C4-2B (cell line): Measurements from ENCODE around the gene ASB3.

ENCODE experiments used
- H3K27ac ChIP-seq: fragments of 450-650 bp; 2 replicates; pipeline ENCODE4 v1.5.1; 2017
- ZFX ChIP-seq: fragments of 450-650 bp; IDR thresholded peaks from 2 replicates; pipeline ENCODE4 v1.6.1; 2017
- TF ChIP-seq, protein P1 (sequence below): fragments of 450-650 bp; conservative IDR thresholded peaks from 2 replicates; pipeline ENCODE4 v1.5.1; 2017; ENCODE audit warnings: mild to moderate bottlenecking

ASB3 gene

DNA sequence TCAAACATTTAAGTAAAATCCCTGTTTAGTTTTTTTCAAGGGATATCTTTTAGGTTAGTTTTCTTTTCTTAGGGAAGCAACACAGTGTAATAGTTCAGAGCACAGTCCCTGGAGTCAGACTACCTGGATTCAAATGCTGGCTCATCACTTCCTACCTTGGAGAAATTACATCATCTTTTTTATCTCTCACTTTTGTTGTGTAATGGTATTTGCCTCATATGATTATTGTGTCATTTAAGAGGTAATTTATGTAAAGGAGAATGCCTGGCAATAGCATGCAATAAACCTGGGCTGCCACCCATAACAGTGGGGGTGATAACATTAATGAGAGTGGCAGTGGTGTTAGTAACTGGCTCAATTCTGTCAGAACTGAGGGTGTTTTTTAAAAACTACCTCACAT is 26.4 kb upstream of the ASB3 start:
- no peak for TF ChIP-seq ZFX
- TF ChIP-seq, protein P1, sequence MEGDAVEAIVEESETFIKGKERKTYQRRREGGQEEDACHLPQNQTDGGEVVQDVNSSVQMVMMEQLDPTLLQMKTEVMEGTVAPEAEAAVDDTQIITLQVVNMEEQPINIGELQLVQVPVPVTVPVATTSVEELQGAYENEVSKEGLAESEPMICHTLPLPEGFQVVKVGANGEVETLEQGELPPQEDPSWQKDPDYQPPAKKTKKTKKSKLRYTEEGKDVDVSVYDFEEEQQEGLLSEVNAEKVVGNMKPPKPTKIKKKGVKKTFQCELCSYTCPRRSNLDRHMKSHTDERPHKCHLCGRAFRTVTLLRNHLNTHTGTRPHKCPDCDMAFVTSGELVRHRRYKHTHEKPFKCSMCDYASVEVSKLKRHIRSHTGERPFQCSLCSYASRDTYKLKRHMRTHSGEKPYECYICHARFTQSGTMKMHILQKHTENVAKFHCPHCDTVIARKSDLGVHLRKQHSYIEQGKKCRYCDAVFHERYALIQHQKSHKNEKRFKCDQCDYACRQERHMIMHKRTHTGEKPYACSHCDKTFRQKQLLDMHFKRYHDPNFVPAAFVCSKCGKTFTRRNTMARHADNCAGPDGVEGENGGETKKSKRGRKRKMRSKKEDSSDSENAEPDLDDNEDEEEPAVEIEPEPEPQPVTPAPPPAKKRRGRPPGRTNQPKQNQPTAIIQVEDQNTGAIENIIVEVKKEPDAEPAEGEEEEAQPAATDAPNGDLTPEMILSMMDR: no peak

DNA sequence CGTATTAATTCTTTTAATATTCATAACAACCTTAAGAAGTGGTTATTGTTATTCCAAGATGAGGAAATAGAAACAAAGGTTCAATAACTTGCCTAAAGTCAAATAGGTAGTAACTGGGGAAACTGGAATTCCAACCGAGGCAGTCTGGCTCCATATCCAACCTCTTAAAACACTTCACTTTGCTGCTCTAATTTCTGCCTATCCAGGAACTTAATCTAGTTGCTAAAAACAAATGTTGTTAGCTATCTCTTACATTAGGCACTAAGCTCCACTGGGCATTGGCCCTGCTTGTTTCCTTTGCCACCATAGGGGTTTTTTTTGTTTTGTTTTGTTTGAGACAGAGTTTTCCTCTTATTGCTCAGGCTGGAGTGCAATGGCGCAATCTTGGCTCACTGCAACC is 24.8 kb upstream of the ASB3 start:
- TF ChIP-seq, protein P1: no peak
- no peak for TF ChIP-seq ZFX

More for the DNA sequence above, 26.4 kb upstream of the ASB3 start:
- H3K27ac ChIP-seq: no peak overlapping the region

DNA sequence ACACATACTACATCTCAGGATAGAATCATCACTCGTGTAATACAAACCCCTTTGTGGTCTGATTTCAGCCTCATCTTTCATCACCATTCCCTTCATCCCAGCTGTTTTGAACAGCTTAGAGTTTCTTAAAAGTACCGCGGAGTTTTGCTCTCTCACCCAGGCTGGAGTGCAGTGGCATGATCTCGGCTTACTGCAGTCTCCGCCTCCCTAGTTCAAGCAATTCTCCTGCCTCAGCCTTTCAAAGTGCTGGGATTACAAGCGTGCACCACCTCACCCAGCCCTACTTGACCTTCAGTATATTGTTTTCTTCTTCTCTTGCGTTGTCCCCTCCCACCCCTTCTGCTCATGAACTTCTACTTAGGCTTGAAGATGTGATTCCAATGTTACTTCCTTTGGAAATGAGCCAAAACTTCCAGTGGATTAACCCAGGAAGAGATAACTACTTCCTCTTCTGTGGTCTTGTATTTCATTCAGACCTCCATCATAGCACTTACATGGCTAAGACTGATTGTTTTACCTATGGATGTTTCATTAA is 15.9 kb upstream of the ASB3 start:
- no peak overlapping the region for H3K27ac ChIP-seq
- TF ChIP-seq, protein P1: no peak
- no peak for TF ChIP-seq ZFX

More for the DNA sequence above, 24.8 kb upstream of the ASB3 start:
- no peak overlapping the region for H3K27ac ChIP-seq

DNA sequence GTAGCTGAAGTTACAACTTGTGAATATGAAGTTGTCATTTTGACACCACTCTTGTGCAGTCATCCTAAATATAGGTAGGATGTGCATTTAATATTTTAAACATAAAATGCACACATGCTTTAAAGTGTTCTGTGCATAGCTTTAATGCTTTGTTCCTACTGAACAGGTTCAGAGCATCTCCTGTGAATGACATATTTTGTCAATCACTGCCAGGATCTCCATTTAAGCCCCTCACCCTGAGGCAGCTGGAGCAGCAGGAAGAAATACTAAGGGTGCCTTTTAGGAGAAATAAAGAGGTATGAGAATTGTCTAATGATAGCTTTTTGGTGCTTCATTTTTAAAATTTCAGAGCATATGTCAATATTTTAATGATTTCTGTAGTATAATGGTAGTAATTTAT is 14.8 kb upstream of the ASB3 start:
- no peak for TF ChIP-seq ZFX
- TF ChIP-seq, protein P1: no peak
- H3K27ac ChIP-seq: no peak overlapping the region

DNA sequence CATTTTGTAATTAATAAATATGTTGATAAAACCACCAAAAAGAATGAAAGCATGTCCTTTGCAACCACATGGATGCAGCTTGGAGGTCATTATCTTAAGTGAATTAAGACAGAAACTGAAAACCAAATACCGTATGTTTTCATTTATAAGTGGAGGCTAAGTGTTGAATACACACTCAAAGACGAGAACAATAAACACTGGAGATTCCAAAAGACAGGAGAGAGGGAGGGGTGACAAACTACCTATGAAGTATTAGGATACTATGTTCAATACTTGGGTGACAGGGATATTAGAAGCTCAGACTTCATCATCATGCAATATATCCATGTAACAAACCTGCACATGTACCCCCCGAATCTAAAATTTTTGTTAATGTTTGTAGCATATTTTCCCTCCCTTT is 7.1 kb upstream of the ASB3 start:
- H3K27ac ChIP-seq: no peak overlapping the region
- TF ChIP-seq, protein P1: no peak
- no peak for TF ChIP-seq ZFX

DNA sequence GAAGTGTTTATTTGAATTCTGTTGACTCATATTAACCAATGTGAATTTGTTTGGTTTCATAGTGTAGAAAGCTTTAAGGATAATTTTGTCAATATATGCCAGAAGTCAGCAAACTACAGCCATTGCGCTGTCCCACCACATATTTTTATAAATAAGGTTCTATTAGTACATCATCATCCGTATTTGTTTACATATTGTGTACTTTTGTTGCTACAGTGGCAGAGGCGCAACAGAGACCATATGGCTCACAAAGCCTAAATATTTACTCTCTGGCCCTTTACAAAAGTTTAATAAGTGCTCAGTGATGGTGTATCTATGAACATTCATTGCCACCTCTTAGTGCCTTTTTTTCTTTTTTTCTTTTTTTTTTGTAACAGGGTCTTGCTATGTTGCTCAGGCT is 6.5 kb upstream of the ASB3 start:
- no peak overlapping the region for H3K27ac ChIP-seq
- TF ChIP-seq ZFX: no peak
- TF ChIP-seq, protein P1: no peak

DNA sequence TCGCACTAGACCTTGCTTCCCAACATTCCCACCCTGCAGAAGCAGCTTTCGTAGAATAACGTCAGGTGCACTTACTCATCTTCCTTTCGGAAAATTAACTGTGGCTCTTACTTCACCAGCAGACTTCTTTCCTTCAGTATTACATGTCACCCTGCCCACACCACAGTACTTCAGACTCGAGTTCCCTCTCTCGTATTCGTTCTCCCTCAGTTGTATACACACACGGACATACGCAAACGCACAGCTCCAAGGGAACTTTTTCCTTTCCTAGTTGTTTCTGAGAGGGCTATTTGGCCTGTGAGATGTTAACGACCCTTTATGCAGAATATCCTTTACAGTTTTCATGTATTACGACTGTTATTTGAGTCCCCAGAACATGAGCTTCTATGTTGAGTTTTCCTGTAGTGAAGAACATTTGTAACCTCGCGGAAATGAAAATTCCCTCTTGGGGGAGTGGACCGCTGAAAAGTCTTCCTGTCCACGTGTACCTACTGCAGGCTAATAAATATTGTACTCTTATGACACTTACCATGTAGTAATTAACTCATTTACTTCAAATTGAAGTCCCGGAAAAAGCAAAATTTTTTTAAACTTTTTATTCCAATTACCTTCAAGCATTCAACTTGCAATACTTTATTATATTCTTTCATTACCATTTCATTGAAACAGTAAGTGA is 999 bp upstream of the ASB3 start:
- H3K27ac ChIP-seq: peak overlapping the region; percentile 81
- TF ChIP-seq ZFX: no peak
- TF ChIP-seq, protein P1: no peak
